ENCODE measurements around the gene ARHGDIG. TPM values are rescaled to one million over a fixed set of nuclear protein-coding genes. Genes with fewer than 3 reads are reported as not detected.
"Not testable (repeated sequence)": the region's sequence is repeated elsewhere in the genome, so short reads cannot be mapped to it uniquely, and the experiment has no call there.

The ARHGDIG gene
- total RNA-seq, 2 experiments from 2014 or later: not detected

- intact Hi-C loops (cut with micrococcal nuclease): no loop called here
- POLR2A ChIA-PET: interaction anchor here (0.5 to 1.8 kb wide), 5 partner anchors 17 to 194 kb away, joined by 3 to 7 read pairs (median 3); partner anchors contain the start of genes FAM234A and LUC7L
- TF ChIP-seq CTCF (IDR thresholded peaks at IDR 0.05): no peak
- Mint-ChIP-seq H3K27ac (peak overlapping the region; percentile 92), H3K27me3 (no peaks in the 10 kb centered on the region), H3K4me3 (peak overlapping the region; percentile 70), H3K36me3 (ENCODE audit: low read depth) (peaks cover 5% of the 10 kb centered on the region), H3K4me1 (ENCODE audit: low read depth) (peaks cover 27% of the 10 kb centered on the region), H3K9me3 (no peaks in the 10 kb centered on the region)
- DNase-seq (peak; percentile 63), ATAC-seq (peak; percentile 81)
- CTCF ChIA-PET: interaction anchor here (0.6 to 2.0 kb wide), 5 partner anchors 11 to 109 kb away, joined by 3 to 11 read pairs (median 3); partner anchors contain the start of gene FAM234A
Measured at GRCh38 chr16:252366-253337, 27.7 kb upstream of the ARHGDIG start.

GRCh38 chr16:253833-254232, 26.6 kb upstream of the ARHGDIG start:
- Mint-ChIP-seq H3K9me3 (no peaks in the 10 kb centered on the region), H3K27ac (peak overlapping the region; percentile 52), H3K36me3 (ENCODE audit: low read depth) (peaks cover 5% of the 10 kb centered on the region), H3K4me1 (ENCODE audit: low read depth) (peaks cover 27% of the 10 kb centered on the region), H3K4me3 (no peak overlapping the region), H3K27me3 (no peaks in the 10 kb centered on the region)
- no peak for TF ChIP-seq CTCF (IDR thresholded peaks at IDR 0.05)
- ChIA-PET CTCF (interaction anchor here (1.4 to 2.0 kb wide), 2 partner anchors 19 to 100 kb away, joined by 3 to 11 read pairs; partner anchors contain the start of gene FAM234A), POLR2A (interaction anchor here (1.0 to 1.8 kb wide), 3 partner anchors 10 to 70 kb away, joined by 3 to 7 read pairs (median 3); partner anchors contain the start of gene FAM234A)
- intact Hi-C loops (cut with micrococcal nuclease): no loop called here
- peak; percentile 37 for DNase-seq
- peak; percentile 51 for ATAC-seq

GRCh38 chr16:254461-254860, 25.9 kb upstream of the ARHGDIG start:
- peaks cover 27% of the 10 kb centered on the region for H3K4me1 Mint-ChIP-seq (ENCODE audit: low read depth)
- peaks cover 5% of the 10 kb centered on the region for H3K36me3 Mint-ChIP-seq (ENCODE audit: low read depth)
- H3K9me3 Mint-ChIP-seq: no peaks in the 10 kb centered on the region
- H3K4me3 Mint-ChIP-seq: no peak overlapping the region
- POLR2A ChIA-PET: interaction anchor here (1.0 to 1.8 kb wide), 3 partner anchors 10 to 70 kb away, joined by 3 to 7 read pairs (median 3); partner anchors contain the start of gene FAM234A
- DNase-seq (no peak), ATAC-seq (no peak)
- H3K27me3 Mint-ChIP-seq: no peaks in the 10 kb centered on the region
- TF ChIP-seq CTCF (IDR thresholded peaks at IDR 0.05): no peak
- no peak overlapping the region for H3K27ac Mint-ChIP-seq
- CTCF ChIA-PET: interaction anchor here (1.4 to 2.0 kb wide), 2 partner anchors 19 to 100 kb away, joined by 3 to 11 read pairs; partner anchors contain the start of gene FAM234A
- intact Hi-C loops (cut with micrococcal nuclease): no loop called here

- Mint-ChIP-seq H3K4me3 (no peak overlapping the region), H3K27ac (no peak overlapping the region), H3K4me1 (ENCODE audit: low read depth) (peaks cover 27% of the 10 kb centered on the region), H3K9me3 (no peaks in the 10 kb centered on the region), H3K27me3 (no peaks in the 10 kb centered on the region), H3K36me3 (ENCODE audit: low read depth) (peaks cover 6% of the 10 kb centered on the region)
- CTCF ChIA-PET: no interaction called here
- TF ChIP-seq CTCF (IDR thresholded peaks at IDR 0.05): no peak
- DNase-seq (no peak), ATAC-seq (no peak)
- POLR2A ChIA-PET: no interaction called here
- intact Hi-C loops (cut with micrococcal nuclease): no loop called here
Measured at GRCh38 chr16:255183-255582, 25.2 kb upstream of the ARHGDIG start.

GRCh38 chr16:258091-258490, 22.3 kb upstream of the ARHGDIG start:
- H3K27ac Mint-ChIP-seq; intact Hi-C loops (cut with micrococcal nuclease); ATAC-seq; H3K36me3 Mint-ChIP-seq (ENCODE audit: low read depth); H3K4me3 Mint-ChIP-seq; POLR2A ChIA-PET; H3K9me3 Mint-ChIP-seq; DNase-seq; H3K27me3 Mint-ChIP-seq: not testable (repeated sequence)
- peaks cover 13% of the 10 kb centered on the region for H3K4me1 Mint-ChIP-seq (ENCODE audit: low read depth)
- CTCF ChIA-PET: interaction anchor here (1.4 kb wide), 1 partner anchor 21 kb away, joined by 3 read pairs; no protein-coding TSS in a partner anchor

Data from activated CD8-positive, alpha-beta T cell treated with anti-CD3 and anti-CD28 coated beads for 36 hours (primary cell).